Heart right ventricle (tissue), 16 donors: ENCODE results near the gene TPMT. TPM values are rescaled to one million over a fixed set of nuclear protein-coding genes. Genes with fewer than 3 reads are reported as not detected.
A peak's percentile ranks its signal among the peaks of the same experiment; 100 is the strongest.

Experiments used
- ATAC-seq, 8 donors: fragments of 200-7000 bp; cut with Tn5 transposase; one replicate each; pipeline ENCODE4 v1.9.1; 2020; ENCODE audit warnings: mild to moderate bottlenecking in 8 of 8, moderate library complexity in 8 of 8, moderate number of reproducible peaks in 1 of 8
- DNase-seq, 2 donors: peaks; one replicate each; pipeline ENCODE4 v3.0.0-alpha.2; 2020
- H3K27ac ChIP-seq, 10 donors: fragments of 200-600 bp; sonication (generic) in 2 of 10; one replicate each; pipeline versions ENCODE4 v1.5.0 to v1.8.0; 2020 to 2022; ENCODE audit warnings: mild to moderate bottlenecking in 3 of 10
- H3K27me3 ChIP-seq, 7 donors: fragments of 200-600 bp; one replicate each; pipeline ENCODE4 v1.8.0; 2021 to 2022; ENCODE audit warnings: mild to moderate bottlenecking in 2 of 7
- H3K36me3 ChIP-seq, 9 donors: fragments of 200-600 bp; sonication (generic) in 1 of 9; one replicate each; pipeline versions ENCODE4 v1.5.0 to v1.8.0; 2020 to 2022; ENCODE audit warnings: mild to moderate bottlenecking in 2 of 9
- H3K4me1 ChIP-seq, 9 donors: fragments of 200-600 bp; sonication (generic) in 1 of 9; one replicate each; pipeline versions ENCODE4 v1.5.0 to v1.8.0; 2020 to 2022; ENCODE audit warnings: mild to moderate bottlenecking in 4 of 9
- H3K4me3 ChIP-seq, 10 donors: fragments of 200-600 bp; sonication (generic) in 2 of 10; one replicate each; pipeline versions ENCODE4 v1.5.0 to v1.8.0; 2020 to 2022; ENCODE audit warnings: mild to moderate bottlenecking in 7 of 10, moderate library complexity in 2 of 10
- H3K9me3 ChIP-seq, 11 donors: fragments of 200-600 bp in 10 of 11; sonication (generic) in 2 of 11; one replicate each; pipeline versions ENCODE4 v1.5.0 to v1.8.0; 2013 to 2022; ENCODE audit warnings: mild to moderate bottlenecking in 2 of 11, control low read depth in 1 of 11, moderate library complexity in 1 of 11
- WGBS, 2 donors: extraction: QIAGEN DNeasy Blood & Tissue Kit; methylation state at CpG; one replicate each; pipeline ENCODE4 v1.1.7; 2013; ENCODE audit warnings: inconsistent platforms in 1 of 2; 5-methylcytosine and 5-hydroxymethylcytosine counted together
- intact Hi-C, 10 donors: fragments of 100-400 bp; cut with DNase I; formaldehyde crosslinking; loops; one replicate each; pipeline versions ENCODE4 v1.11.1 to v1.14.2; 2022
- polyA plus RNA-seq, 2 donors: library from polyadenylated mRNA; stranded (reverse); fragments of 200-250 nt; gene quantifications; one replicate each; pipeline ENCODE4 v1.2.3, GENCODE V29; 2013
- total RNA-seq, 10 donors: library from RNA; stranded (reverse); fragmentation: NEBNext Ultra II Directional in 3 of 10; extraction: Animal tissue kit (Norgen Biotek cat#: 25700) in 3 of 10; gene quantifications; one replicate each; pipeline versions ENCODE4 v1.2.1 to v1.2.4, GENCODE V29; 2021 to 2023
- TF ChIP-seq, protein P1 (sequence below), 9 donors: fragments of 200-600 bp; sonication (generic) in 2 of 9; IDR thresholded peaks; one replicate each; pipeline versions ENCODE4 v1.5.0 to v1.8.0; 2021 to 2022; ENCODE audit warnings: antibody characterized with exemption in 9 of 9, mild to moderate bottlenecking in 5 of 9, moderate library complexity in 1 of 9
- donor health status: Arrhythmogenic right ventricular cardiomyopathy.
- donor health status: ischemic (EF 13 %, LVEDD 7.1; RV severe dilation, severe dysfunction).
- donor health status: healthy with polysubstance abuse.
- donor health status: DM: no; HTN: yes; CAD: no.
- donor health status: DM: no; HTN: no; CAD: no.
- donor health status: ischemic (EF 25% LVEDD 6.9; RV normal size, moderate dysfunction).
- donor health status: ischemic (EF 25% LVEDD 5.7; RV mildly dilated, moderate dysfunction).
- donor health status: healthy.
- donor health status: DM: yes; HTN: yes; CAD: no.
- donor health status: Ischemic cardiomyopathy.
- donor health status: ischemic (EF 35%, LVEDD 5.7; RV mildly dilated, moderate dysfunction).
- donor health status: nonischemic (EF 11% LVEDD 7.7; RV severe dilation, severe dysfunction).
- donor health status: DM: yes; HTN: yes; CAD: no.
- donor health status: PGD.
- donor health status: ischemic (EF 29% LVEDD 5.4; RV normal size, mild dysfunction).
- donor health status: nonischemic (EF 23%, LVEDD 6.1; RV moderate dilation, normal function).

Gene TPMT
- total and polyA plus RNA-seq, 12 donors = 10.2 to 16.0 (median 13.0) TPM

GRCh38 chr6:18160911-18161310, 6.0 kb upstream of the TPMT start:
- Histone ChIP-seq H3K4me1 (peaks cover 0 to 9% (median 5%) of the 10 kb centered on the region in 9 donors), H3K27me3 (no peaks in the 10 kb centered on the region), H3K9me3 (no peaks in the 10 kb centered on the region), H3K27ac (no peak overlapping the region), H3K36me3 (peaks cover 0 to 61% (median 30%) of the 10 kb centered on the region in 9 donors), H3K4me3 (no peak overlapping the region)
- no peak for ATAC-seq
- no peak for DNase-seq
- WGBS, 2 donors = 91 to 95% methylated on average over 1 of the region's 1 CpG
- intact Hi-C loops = no loop called here
- TF ChIP-seq, protein P1, sequence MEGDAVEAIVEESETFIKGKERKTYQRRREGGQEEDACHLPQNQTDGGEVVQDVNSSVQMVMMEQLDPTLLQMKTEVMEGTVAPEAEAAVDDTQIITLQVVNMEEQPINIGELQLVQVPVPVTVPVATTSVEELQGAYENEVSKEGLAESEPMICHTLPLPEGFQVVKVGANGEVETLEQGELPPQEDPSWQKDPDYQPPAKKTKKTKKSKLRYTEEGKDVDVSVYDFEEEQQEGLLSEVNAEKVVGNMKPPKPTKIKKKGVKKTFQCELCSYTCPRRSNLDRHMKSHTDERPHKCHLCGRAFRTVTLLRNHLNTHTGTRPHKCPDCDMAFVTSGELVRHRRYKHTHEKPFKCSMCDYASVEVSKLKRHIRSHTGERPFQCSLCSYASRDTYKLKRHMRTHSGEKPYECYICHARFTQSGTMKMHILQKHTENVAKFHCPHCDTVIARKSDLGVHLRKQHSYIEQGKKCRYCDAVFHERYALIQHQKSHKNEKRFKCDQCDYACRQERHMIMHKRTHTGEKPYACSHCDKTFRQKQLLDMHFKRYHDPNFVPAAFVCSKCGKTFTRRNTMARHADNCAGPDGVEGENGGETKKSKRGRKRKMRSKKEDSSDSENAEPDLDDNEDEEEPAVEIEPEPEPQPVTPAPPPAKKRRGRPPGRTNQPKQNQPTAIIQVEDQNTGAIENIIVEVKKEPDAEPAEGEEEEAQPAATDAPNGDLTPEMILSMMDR (IDR thresholded peaks at IDR 0.05) = no peak

- Histone ChIP-seq H3K4me1 (peaks cover 0 to 36% (median 27%) of the 10 kb centered on the region in 9 donors), H3K27ac (peak overlapping the region in 9 of 10 donors; percentile 74 to 94 (median 88)), H3K4me3 (peak overlapping the region; percentile 84 to 100 (median 96)), H3K36me3 (peaks cover 0 to 15% (median 1%) of the 10 kb centered on the region in 9 donors), H3K27me3 (no peaks in the 10 kb centered on the region), H3K9me3 (no peaks in the 10 kb centered on the region)
- ATAC-seq = peak in 5 of 8 donors; percentile 8 to 42 (median 15)
- WGBS, 2 donors = 3% methylated on average over 26 of the region's 26 CpGs
- intact Hi-C loops = loop anchor here in 4 of 10 donors (5.0 to 10.0 kb wide), 3 partner anchors 106 to 451 kb away; partner anchors contain the start of genes DEK (in 4 of the 4) and NUP153 (in 1 of the 4)
- TF ChIP-seq, protein P1 (IDR thresholded peaks at IDR 0.05) = peak in 3 of 9 donors; percentile 21 to 32 (median 31)
- peak; percentile 42 to 51 for DNase-seq
These were observed 1.1 kb upstream of the TPMT start for GRCh38 chr6:18155864-18156421.

DNA sequence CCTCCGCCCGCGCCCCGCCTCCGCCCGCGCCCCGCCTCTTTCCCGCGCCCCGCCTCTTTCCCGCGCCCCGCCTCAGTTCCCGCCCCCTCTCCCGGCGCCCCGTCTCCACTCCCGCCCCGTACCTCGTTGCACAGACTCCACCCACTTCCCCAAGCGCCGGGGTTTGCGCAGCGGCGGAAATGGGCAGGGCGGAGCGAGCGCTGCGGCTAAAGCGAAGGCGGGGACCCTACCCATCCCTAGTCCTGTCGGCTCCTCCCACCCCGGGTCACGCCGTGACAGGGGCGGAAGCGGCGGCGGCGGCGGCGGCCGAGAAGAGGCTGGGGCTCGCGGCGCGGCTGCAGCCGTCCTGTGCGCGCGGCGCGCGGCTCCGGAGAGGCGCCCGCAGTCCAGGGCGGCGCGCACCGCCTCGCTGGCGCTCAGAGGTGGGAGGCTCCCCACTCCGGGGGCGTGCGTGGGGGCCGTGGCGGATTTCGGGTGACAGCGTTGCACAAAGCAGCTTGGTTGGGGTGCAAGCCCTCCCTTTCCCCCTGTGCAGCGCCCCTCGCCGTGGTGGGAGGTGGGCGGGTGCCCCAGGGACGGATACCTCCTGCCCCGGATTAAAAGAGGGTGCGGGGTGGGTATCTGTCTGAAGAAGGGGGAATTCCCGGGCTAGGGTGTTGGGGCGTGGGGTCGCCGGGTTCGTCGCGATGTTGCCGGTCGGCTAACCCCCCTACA, 430 bp upstream of the TPMT start, which contains the start of gene KDM1B:
KDM1B (plus strand) TSS at position 273 of the 714 bp plus-strand sequence. CDS start 4,474 bp downstream, outside the sequence.
- peaks cover 0 to 10% (median 0%) of the 10 kb centered on the region in 9 donors for H3K36me3 ChIP-seq
- H3K4me3 ChIP-seq = peak within 1 kb of the TSS; percentile 84 to 100 (median 96)
- DNase-seq = peak; percentile 99
- peak; percentile 98 to 99 (median 99) for ATAC-seq
- intact Hi-C loops = loop anchor here in 4 of 10 donors (5.0 to 10.0 kb wide), 3 partner anchors 107 to 451 kb away; partner anchors contain the start of genes DEK (in 4 of the 4) and NUP153 (in 1 of the 4)
- H3K9me3 ChIP-seq = no peaks in the 10 kb centered on the region
- peak within 1 kb of the TSS in 9 of 10 donors; percentile 81 to 94 (median 91) for H3K27ac ChIP-seq
- H3K27me3 ChIP-seq = no peaks in the 10 kb centered on the region
- TF ChIP-seq, protein P1 (IDR thresholded peaks at IDR 0.05) = no peak
- H3K4me1 ChIP-seq = peaks cover 0 to 36% (median 27%) of the 10 kb centered on the region in 9 donors
- WGBS, 2 donors = 0% methylated on average over 72 to 86 of the region's 87 CpGs

DNA sequence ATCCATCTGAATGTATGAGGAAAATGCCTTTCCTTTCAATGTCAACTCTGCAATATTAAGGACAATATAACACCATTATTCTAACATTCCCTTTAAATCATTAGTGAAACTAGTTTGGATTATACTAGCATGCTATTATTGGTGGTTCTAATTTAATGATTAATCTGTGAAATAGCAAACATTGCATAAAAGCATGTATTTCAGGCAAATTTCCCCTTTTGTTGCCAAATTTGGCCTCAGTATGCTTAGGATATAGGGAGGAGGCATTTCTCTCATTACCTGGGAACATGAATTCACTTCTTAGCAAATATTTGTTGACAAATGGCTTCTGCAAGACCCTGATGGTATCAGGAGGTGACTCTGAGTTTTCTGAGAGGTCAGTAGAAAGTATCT, 1.6 kb downstream of the TPMT start:
- peak overlapping the region in 1 of 10 donors; percentile 2 for H3K4me3 ChIP-seq
- no peaks in the 10 kb centered on the region for H3K9me3 ChIP-seq
- ATAC-seq (no peak), DNase-seq (no peak)
- intact Hi-C loops = loop anchor here in 3 of 10 donors (10.0 kb wide), 2 partner anchors 111 to 449 kb away; partner anchors contain the start of genes DEK (in 3 of the 3) and NUP153 (in 1 of the 3)
- H3K4me1 ChIP-seq = peaks cover 0 to 36% (median 27%) of the 10 kb centered on the region in 9 donors
- TF ChIP-seq, protein P1 (IDR thresholded peaks at IDR 0.05) = no peak
- H3K27me3 ChIP-seq = no peaks in the 10 kb centered on the region
- peaks cover 0 to 12% (median 0%) of the 10 kb centered on the region in 9 donors for H3K36me3 ChIP-seq
- peak overlapping the region in 1 of 10 donors; percentile 91 for H3K27ac ChIP-seq
